GM21619 (cell line): ENCODE results near the gene GTPBP6.
"Not testable (repeated sequence)": the region's sequence is repeated elsewhere in the genome, so short reads cannot be mapped to it uniquely, and the experiment has no call there.

Source experiments
- ATAC-seq: cut with Tn5 transposase; IDR thresholded peaks from one replicate; pipeline ENCODE4 v1.9.1; 2021; ENCODE audit not compliant: unreplicated experiment

The GTPBP6 gene

DNA sequence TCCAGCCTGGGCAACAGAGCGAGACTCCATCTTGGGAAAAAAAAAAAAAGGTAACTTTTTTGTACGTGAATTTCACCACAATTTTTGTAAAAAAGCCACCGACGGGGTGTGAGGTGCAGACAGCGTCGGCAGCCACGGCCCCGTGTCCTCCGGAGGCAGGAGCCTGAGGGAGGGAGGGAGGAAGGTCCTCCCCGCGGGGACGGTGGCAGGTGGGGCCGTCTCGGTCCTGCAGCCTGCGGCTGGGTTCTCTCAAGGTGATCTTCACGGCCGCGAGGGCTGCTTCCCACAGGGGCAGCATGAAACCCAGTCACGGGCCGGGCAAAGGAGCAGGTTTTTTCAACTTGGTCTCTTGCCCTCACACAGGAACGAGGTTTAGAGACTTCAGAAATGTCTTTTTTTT lies 23.5 kb downstream of the GTPBP6 start:
- no peak for ATAC-seq

DNA sequence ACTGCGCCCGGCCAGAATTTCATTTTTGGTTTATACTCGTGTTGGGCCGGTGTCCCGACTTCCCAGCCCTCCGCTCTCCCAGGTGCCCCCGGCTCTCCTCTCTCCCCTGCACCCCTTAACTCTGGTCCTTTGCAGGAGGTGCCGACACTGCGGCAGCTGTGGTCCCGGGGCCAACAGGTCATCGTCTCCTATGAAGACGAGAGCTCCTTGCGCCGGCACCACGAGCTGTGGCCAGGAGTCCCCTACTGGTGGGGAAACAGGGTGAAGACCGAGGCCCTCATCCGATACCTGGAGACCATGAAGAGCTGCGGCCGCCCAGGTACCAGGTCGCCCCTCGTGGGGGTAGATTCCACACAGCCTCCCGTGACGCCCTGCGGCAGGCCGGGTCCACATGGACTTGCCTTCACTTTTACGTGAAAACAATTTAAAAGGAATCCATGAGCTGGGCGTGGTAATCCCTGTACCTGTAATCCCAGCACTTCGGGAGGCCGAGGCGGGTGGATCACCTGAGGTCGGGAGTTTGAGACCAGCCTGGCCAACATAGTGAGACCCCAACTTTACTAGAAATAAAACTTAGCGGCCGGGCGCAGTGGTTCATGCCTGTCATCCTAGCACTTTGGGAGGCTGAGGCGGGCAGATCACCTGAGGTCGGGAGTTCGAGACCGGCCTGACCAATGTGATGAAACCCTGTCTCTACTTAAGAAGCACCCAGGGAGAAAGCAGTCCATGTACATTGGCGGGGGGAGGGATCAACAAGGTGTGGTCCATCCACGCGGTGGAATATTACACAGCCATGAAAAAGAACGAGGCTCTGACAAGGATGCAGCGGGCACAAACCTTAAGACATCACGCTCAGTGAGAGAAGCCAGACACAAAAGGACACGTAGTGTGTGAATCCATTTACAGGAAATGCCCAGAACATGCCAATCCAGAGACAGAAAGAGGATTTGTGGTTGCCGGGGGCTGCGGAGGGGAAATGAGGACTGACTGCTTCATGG lies 25.4 kb downstream of the GTPBP6 start:
- no peak for ATAC-seq

DNA sequence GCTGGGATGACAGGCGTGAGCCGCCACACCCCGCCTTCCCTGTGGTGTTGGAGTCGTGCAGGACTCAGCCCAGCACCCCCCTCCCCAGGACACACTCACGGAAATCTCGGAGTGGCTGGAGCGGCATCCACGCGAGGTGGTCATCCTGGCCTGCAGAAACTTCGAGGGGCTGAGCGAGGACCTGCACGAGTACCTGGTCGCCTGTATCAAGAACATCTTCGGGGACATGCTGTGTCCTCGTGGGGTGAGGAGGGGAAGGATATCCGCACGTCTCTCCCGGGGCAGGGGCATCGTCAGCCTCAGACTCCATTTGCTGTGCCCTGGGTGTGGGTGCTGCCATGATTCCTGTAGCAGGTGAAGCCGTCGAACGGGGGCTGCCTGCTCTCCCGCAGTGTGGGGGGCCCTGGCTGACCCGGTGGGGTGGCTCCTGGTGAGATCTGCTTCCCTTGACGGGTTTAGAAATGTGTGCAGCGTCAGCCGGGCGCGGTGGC lies 27.1 kb downstream of the GTPBP6 start:
- no peak for ATAC-seq

DNA sequence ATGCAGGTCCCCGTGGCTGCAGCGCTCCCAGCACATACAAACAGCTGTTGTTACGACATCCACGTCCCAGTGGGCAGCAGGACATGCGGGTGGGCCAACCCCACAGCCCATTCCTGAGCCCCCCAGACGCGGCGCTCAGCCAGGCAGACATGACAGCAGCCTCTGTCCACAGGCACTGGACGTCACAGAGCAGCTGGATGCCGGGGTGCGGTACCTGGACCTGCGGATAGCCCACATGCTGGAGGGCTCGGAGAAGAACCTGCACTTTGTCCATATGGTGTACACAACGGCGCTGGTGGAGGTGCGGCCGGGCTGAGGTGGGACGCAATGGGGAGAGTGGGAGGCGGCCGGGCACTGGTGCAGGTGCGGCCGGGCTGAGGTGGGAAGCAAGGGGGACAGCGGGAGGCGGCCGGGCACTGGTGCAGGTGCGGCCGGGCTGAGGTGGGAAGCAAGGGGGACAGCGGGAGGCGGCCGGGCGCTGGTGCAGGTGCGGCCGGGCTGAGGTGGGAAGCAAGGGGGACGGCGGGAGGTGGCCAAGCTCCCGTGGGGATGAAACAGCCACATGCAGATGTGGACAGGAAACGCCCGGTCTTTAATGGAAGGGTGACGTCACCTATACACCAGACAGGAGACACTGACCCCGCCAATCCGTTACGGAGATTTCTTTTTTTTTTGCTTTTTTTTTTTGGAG lies 28.0 kb downstream of the GTPBP6 start:
- ATAC-seq = no peak

GRCh38 chrX:288561-288991 lies 30.0 kb downstream of the GTPBP6 start:
- ATAC-seq = no peak

- no peak for ATAC-seq
Measured at GRCh38 chrX:287670-288069, 30.9 kb downstream of the GTPBP6 start.

DNA sequence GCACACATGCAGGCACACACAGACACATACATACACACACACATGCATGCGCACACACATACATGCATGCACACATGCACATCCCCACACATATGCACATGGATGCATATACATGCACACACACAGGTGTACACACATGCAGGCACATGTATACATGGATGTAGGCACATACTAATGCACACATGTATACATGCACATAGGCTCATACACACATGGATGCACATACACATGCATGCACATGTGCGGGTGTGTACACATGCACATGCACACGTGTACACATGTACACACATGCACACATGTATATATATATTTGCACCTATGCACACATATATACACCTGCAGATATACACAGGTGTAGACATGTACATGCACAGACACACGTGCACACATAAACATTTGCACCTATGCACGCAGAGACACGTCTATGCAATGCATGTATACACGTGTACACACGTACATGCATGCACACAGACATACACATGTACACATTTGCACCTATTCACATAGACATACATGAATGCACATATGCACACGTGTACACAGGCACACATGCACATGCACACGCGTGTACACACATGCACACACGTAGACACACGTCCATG lies 33.4 kb downstream of the GTPBP6 start:
- no peak for ATAC-seq

- peak; percentile 99 for ATAC-seq
Measured at GRCh38 chrX:283115-283845, 35.3 kb downstream of the GTPBP6 start.

- not testable (repeated sequence) for ATAC-seq
Measured at GRCh38 chrX:282000-282681, 36.5 kb downstream of the GTPBP6 start.

DNA sequence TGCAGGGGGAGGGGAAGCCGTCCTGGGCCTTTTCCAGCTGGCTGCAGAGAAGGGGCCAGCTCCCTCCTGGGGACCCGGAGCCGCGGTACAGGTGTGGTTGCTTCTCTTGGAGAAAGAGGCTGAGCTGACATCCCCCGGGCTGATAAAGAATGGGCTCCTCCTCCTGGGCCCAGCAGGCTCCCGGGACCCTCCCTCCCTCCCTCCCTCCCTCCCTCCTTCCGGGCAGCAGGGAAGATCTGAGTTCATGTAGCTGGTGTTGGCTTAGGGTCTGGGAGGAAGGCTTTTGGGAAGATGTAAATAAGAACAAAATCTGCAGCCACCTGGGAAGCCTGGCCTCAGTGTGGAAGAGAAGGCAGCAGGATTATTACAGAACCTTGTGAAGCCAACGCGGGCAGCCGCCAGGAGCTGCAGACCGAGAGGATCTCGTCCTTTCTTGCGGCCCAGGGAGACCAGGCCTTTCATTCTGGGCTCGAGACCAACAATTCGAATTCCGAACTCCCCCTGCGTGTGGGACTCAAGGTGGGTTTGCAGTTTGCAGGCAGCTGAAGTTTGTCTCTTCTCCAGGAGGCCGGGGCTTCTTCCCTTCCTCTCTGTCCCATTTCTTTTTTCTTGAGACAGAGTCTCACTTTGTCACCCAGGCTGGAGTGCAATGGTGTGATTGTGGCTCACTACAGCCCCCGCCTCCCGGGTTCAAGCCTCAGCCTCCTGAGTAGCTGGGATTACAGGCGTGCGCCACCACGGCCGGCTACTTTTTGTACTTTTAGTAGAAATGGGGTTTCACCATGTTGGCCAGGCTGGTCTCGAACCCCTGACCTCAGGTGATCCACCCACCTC lies 37.2 kb downstream of the GTPBP6 start, which contains the start of gene PLCXD1:
TSS of gene PLCXD1 (plus strand) at position 216 of the 834 bp plus-strand sequence. CDS start 2,807 bp downstream, outside the sequence.
- no peak for ATAC-seq

GRCh38 chrX:280722-281121 lies 37.9 kb downstream of the GTPBP6 start:
- not testable (repeated sequence) for ATAC-seq

DNA sequence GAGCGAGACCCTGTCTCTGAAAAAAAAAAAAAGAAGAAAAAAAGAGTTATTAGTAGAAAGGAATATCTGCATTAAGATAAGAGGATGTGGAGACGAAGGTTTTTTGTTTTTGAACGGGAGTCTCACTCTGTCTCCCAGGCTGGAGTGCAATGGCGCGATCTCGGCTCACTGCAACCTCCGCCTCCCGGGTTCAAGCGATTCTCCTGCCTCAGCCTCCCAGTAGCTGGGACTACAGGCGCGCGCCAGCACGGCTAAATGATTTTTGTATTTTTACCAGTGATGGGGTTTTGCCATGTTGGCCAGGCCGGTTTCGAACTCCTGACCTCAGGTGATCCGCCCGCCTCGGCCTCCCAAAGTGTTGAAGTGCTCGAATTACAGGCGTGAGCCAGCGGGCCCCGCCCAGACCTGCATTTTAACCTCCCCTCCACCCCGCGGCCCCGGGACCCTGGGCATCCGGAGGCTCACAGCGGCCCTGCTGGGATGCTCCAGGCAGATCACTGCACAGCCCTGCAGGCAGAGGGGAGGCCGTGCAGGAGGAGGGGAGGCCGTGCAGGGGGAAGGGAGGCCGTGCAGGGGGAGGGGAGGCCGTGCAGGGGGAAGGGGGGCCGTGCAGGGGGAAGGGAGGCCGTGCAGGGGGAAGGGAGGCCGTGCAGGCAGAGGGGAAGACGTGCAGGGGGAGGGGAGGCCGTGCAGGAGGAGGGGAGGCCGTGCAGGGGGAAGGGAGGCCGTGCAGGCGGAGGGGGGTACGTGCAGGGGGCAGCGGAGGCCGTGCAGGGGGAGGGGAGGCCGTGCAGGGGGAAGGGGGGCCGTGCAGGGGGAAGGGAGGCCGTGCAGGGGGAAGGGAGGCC lies 38.6 kb downstream of the GTPBP6 start:
- not testable (repeated sequence) for ATAC-seq

GRCh38 chrX:276581-277201 lies 41.9 kb downstream of the GTPBP6 start:
- ATAC-seq = peak; percentile 32

- ATAC-seq = peak; percentile 89
Measured at GRCh38 chrX:275967-276580, 42.5 kb downstream of the GTPBP6 start.

DNA sequence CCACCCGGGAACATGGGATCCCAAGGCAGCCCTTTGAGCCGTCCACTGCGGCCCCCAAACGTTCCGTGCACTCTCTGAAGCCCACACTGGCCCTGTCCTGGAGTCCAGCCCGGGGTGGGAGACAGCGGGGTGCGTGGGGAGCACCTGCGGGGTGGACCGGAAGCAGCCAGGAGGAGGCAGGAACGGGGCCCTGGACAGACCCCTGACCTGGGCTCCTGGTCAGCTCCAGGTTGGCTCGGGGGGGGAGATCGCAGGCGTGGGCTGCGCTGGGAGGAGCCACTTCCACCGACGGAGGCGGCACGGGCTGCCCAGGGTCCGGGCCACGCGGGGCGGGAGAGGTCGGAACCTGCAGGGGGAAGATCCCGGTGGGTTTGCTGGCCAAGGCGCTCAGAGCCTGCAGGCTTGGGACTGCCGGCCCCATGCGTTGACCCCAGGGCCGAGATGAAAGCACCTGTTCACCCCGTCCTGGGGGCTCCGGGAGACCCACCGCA lies 43.1 kb downstream of the GTPBP6 start:
- peak; percentile 21 for ATAC-seq

DNA sequence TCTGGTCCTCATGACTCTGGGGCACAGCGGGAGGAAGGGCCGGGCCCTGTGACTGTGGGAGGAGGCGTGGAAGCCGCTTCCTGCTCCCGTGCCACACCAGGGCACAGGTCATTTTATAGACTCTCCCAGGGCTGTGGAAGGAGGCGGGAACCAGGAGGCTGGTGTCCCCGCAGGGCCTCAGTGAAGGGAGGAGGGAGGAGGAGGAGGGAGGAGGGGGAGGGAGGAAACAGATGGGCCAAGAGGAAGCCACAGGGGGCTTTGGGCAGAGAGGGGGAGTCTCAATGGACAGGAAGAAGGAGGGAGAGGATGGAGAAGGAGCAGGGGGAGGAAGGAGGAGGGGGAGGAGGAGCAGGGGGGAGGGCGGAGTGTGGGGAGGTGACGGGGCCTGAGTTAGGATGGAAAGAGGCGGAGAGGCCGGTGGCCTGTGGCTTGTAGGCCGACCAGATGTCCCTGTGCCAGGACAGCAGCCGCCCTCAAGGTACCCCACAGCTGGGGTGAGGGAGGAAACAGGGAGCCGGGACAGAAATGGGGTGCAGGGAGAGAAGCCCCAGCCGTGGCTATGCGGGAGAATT lies 43.6 kb downstream of the GTPBP6 start:
- no peak for ATAC-seq

DNA sequence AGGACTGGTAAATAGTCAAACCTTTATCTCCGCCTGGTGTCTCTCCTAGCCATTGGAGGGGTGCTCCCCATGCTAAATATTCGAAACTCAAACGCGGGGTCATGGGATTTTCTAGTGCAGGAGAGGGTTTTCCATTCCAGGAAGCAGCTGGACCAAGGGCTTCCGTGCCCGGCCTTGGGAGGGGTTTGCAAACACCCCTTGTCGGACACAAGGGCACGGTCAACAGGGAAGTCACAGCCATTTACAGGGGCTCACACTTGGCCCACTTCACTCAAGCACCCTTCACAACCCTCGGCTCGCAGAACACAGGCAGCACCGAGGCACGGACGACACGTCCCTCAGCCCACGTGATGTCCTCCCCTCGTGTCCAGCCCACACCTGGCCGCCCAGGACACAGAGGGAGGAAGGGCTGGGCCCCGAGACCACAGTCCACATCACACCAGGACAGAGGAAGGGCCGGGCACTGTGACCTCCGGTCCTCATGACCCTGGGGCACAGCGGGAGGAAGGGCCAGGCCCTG lies 47.7 kb downstream of the GTPBP6 start:
- no peak for ATAC-seq
